Measurements from ENCODE around the gene KCNH4. TPM values are rescaled to one million over a fixed set of nuclear protein-coding genes. Genes with fewer than 3 reads are reported as not detected.

KCNH4 gene
- total RNA-seq, 1 experiment from 2014 or later: not detected

DNA sequence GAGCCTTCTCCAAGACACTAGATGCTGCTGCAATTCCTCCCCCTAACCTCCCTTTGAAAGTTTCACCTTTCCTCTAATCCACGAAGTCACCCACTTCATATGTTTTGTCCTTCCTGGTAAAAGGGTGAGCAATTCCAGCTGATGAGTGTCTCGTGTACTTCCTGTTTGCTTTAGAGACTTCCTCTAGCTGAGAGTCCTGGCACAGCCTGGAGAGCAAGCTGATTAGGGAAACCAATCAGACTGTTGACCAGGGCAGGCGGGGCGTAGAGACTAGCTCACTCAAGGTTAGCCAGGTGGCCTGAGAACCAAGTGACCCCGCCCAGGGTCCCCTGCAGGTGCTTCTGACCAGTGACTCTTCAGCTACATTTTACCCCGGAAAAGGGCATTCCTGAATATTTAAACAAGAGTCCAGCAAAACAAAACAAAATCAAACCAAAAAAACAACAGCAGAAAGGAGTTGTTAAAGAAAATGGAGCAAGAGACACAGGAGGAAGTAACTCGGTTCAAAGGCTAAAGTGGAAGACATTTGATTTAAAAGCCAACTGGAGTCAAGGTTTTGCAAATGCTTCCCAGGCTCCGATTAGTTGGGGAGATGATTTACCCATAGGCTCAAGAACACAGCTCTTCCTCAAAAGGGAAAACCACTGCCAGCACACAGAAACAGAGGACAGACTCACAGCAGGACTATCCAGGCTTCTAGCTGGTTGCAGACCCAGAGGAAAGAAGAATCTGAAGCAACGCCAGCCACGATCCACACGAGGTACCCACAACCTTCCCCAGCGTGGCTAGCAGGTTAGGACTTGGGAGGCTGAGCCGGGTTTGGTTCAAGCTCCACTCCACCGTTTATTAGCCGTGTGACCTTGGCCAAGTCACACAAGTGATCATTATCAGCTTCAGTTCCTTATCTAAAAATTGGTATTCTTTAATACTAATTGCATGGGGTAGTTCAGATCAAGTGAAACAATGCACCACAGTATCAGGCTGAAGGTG, 45.0 kb downstream of the KCNH4 start:
- H4K20me1 ChIP-seq (ENCODE audit: insufficient read depth): no peaks in the 10 kb centered on the region
- intact Hi-C loops (cut with micrococcal nuclease): no loop called here
- H3K4me3 ChIP-seq (replicated peaks in 1 of 2; ENCODE audit: low read depth in 1 of 2, low read length in 2 of 2): no peak overlapping the region
- H3K4me2 ChIP-seq (ENCODE audit: low read length): peak overlapping the region; percentile 17; the same call in 1 of the 2 replicates
- TF ChIP-seq EZH2phosphoT487 (IDR thresholded peaks at IDR 0.05; ENCODE audit: borderline replicate concordance): no peak
- no peaks in the 10 kb centered on the region for H3K9me3 ChIP-seq (ENCODE audit: control insufficient read depth in 1 of 2, insufficient read depth in 1 of 2, low read depth in 1 of 2, low read length in 2 of 2)
- ATAC-seq: no peak
- H3K79me2 ChIP-seq (ENCODE audit: insufficient read depth, low read length): peaks cover 96% of the 10 kb centered on the region
- peaks cover 0 to 11% of the 10 kb centered on the region in 2 experiments; a peak in 2 of 4 replicates for H3K4me1 ChIP-seq (ENCODE audit: control insufficient read depth in 1 of 2, insufficient read depth in 2 of 2, low read length in 2 of 2)
- POLR2A ChIA-PET: no interaction called here
- no peaks in the 10 kb centered on the region for H3K9me2 ChIP-seq (ENCODE audit: insufficient read depth)
- CTCF ChIA-PET: interaction anchor here (0.9 to 1.1 kb wide), 2 partner anchors 107 to 391 kb away, joined by 3 to 4 read pairs; no protein-coding TSS in a partner anchor
- H3K36me3 ChIP-seq (ENCODE audit: control insufficient read depth in 1 of 2, insufficient read depth in 2 of 2, low read length in 2 of 2): peaks cover under 1 to 10% of the 10 kb centered on the region in 2 experiments; a peak in 3 of 4 replicates
- no peak overlapping the region for H3K9ac ChIP-seq (ENCODE audit: low read length)
- H3K27ac ChIP-seq (ENCODE audit: low read depth, low read length): no peak overlapping the region
- no peaks in the 10 kb centered on the region for H3K27me3 ChIP-seq (ENCODE audit: insufficient read depth, low read length)
- no peak overlapping the region for H2AFZ ChIP-seq (ENCODE audit: low read depth, low read length, poor library complexity, severe bottlenecking)
- RAD21 ChIA-PET (ENCODE audit: low non-redundant PET in 1 of 2, low total read pairs in 2 of 2, uncharacterized antibody in 2 of 2, unreplicated experiment in 2 of 2): no interaction called here
- DNase-seq (ENCODE audit: low read depth, low spot score): peak; percentile 7
- BruUV-seq (replicated peaks): no TSS peak

DNA sequence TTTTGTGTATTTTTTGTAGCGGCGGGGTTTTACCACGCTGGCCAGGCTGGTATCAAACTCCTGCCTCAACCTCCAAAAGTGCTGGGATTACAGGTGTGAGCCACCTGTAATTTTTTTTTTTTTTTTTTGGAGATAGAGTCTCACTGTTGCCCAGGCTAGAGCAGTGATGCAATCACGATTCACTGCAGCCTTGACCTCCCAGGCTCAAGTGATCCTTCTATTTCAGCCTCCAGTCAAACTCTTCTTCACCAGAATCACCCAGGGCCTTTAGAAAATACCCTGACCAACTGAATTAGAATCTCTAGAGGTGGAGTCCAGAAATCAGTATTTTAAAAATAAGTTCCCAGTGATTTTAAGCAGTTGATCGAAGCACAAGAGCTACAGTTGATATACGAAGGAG, 45.8 kb downstream of the KCNH4 start:
- Histone ChIP-seq H3K27me3 (ENCODE audit: insufficient read depth, low read length) (no peaks in the 10 kb centered on the region), H3K4me2 (ENCODE audit: low read length) (peak overlapping the region; percentile 17; the same call in 1 of the 2 replicates), H3K9ac (ENCODE audit: low read length) (no peak overlapping the region), H3K4me1 (ENCODE audit: control insufficient read depth in 1 of 2, insufficient read depth in 2 of 2, low read length in 2 of 2) (peaks cover 0 to 11% of the 10 kb centered on the region in 2 experiments; a peak in 2 of 4 replicates), H4K20me1 (ENCODE audit: insufficient read depth) (no peaks in the 10 kb centered on the region), H3K36me3 (ENCODE audit: control insufficient read depth in 1 of 2, insufficient read depth in 2 of 2, low read length in 2 of 2) (peaks cover 2 to 10% of the 10 kb centered on the region in 2 experiments; a peak in 3 of 4 replicates), H2AFZ (ENCODE audit: low read depth, low read length, poor library complexity, severe bottlenecking) (no peak overlapping the region), H3K27ac (ENCODE audit: low read depth, low read length) (no peak overlapping the region), H3K4me3 (replicated peaks in 1 of 2; ENCODE audit: low read depth in 1 of 2, low read length in 2 of 2) (no peak overlapping the region), H3K9me2 (ENCODE audit: insufficient read depth) (no peaks in the 10 kb centered on the region), H3K79me2 (ENCODE audit: insufficient read depth, low read length) (peaks cover 99% of the 10 kb centered on the region), H3K9me3 (ENCODE audit: control insufficient read depth in 1 of 2, insufficient read depth in 1 of 2, low read depth in 1 of 2, low read length in 2 of 2) (no peaks in the 10 kb centered on the region)
- CTCF ChIA-PET: interaction anchor here (0.9 to 1.1 kb wide), 2 partner anchors 107 to 392 kb away, joined by 3 to 4 read pairs; no protein-coding TSS in a partner anchor
- DNase-seq (ENCODE audit: low read depth, low spot score): no peak
- RAD21 ChIA-PET (ENCODE audit: low non-redundant PET in 1 of 2, low total read pairs in 2 of 2, uncharacterized antibody in 2 of 2, unreplicated experiment in 2 of 2): no interaction called here
- no TSS peak for BruUV-seq (replicated peaks)
- POLR2A ChIA-PET: no interaction called here
- intact Hi-C loops (cut with micrococcal nuclease): no loop called here
- no peak for ATAC-seq
- TF ChIP-seq CEBPB (IDR thresholded peaks at IDR 0.05; ENCODE audit: low read depth) (no peak), EZH2 (IDR thresholded peaks at IDR 0.05) (no peak), POLR2AphosphoS5 (IDR thresholded peaks at IDR 0.05; ENCODE audit: low read depth, low read length) (no peak), CBX3 (IDR thresholded peaks at IDR 0.05; ENCODE audit: low read depth) (no peak), TCF7L2 (IDR thresholded peaks at IDR 0.05; ENCODE audit: borderline replicate concordance, extremely low read depth, insufficient read depth, insufficient read length) (no peak), YY1 (IDR thresholded peaks at IDR 0.05; ENCODE audit: extremely low read depth, insufficient replicate concordance, low read depth, low read length) (no peak), JUND (IDR thresholded peaks at IDR 0.05) (no peak), POLR2A (IDR thresholded peaks at IDR 0.05; ENCODE audit: borderline replicate concordance, extremely low read depth, insufficient read depth, insufficient read length) (no peak), ZFX (IDR thresholded peaks at IDR 0.05) (no peak), FOSL1 (IDR thresholded peaks at IDR 0.05; ENCODE audit: low read depth) (no peak), RAD21 (IDR thresholded peaks at IDR 0.05; ENCODE audit: low read depth) (no peak)
- TF ChIP-seq, protein P1, sequence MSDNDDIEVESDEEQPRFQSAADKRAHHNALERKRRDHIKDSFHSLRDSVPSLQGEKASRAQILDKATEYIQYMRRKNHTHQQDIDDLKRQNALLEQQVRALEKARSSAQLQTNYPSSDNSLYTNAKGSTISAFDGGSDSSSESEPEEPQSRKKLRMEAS (IDR thresholded peaks at IDR 0.05): no peak
- TF ChIP-seq, protein P2, sequence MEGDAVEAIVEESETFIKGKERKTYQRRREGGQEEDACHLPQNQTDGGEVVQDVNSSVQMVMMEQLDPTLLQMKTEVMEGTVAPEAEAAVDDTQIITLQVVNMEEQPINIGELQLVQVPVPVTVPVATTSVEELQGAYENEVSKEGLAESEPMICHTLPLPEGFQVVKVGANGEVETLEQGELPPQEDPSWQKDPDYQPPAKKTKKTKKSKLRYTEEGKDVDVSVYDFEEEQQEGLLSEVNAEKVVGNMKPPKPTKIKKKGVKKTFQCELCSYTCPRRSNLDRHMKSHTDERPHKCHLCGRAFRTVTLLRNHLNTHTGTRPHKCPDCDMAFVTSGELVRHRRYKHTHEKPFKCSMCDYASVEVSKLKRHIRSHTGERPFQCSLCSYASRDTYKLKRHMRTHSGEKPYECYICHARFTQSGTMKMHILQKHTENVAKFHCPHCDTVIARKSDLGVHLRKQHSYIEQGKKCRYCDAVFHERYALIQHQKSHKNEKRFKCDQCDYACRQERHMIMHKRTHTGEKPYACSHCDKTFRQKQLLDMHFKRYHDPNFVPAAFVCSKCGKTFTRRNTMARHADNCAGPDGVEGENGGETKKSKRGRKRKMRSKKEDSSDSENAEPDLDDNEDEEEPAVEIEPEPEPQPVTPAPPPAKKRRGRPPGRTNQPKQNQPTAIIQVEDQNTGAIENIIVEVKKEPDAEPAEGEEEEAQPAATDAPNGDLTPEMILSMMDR (IDR thresholded peaks at IDR 0.05 in 2 of 3, conservative IDR thresholded peaks at IDR 0.05 in 1 of 3; ENCODE audit: borderline replicate concordance in 1 of 3, insufficient read depth in 1 of 3, low read depth in 2 of 3, low read length in 2 of 3): no peak
- TF ChIP-seq, protein P3, sequence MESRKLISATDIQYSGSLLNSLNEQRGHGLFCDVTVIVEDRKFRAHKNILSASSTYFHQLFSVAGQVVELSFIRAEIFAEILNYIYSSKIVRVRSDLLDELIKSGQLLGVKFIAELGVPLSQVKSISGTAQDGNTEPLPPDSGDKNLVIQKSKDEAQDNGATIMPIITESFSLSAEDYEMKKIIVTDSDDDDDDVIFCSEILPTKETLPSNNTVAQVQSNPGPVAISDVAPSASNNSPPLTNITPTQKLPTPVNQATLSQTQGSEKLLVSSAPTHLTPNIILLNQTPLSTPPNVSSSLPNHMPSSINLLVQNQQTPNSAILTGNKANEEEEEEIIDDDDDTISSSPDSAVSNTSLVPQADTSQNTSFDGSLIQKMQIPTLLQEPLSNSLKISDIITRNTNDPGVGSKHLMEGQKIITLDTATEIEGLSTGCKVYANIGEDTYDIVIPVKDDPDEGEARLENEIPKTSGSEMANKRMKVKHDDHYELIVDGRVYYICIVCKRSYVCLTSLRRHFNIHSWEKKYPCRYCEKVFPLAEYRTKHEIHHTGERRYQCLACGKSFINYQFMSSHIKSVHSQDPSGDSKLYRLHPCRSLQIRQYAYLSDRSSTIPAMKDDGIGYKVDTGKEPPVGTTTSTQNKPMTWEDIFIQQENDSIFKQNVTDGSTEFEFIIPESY (IDR thresholded peaks at IDR 0.05; ENCODE audit: extremely low read depth, insufficient replicate concordance, low read length): no peak

All from HCT116 (cell line).